ENCODE measurements around the gene CAMK2A.

Gene CAMK2A

GRCh38 chr5:150184990-150185912 lies 104.3 kb downstream of the CAMK2A start:
- no peak for DNase-seq (ENCODE audit: low read depth)

- DNase-seq (ENCODE audit: low read depth) = no peak
Measured at GRCh38 chr5:150184006-150184405, 105.6 kb downstream of the CAMK2A start.

- DNase-seq (ENCODE audit: low read depth) = no peak
Measured at GRCh38 chr5:150183436-150183835, 106.1 kb downstream of the CAMK2A start.

- no peak for DNase-seq (ENCODE audit: low read depth)
Measured at GRCh38 chr5:150182774-150183173, 106.8 kb downstream of the CAMK2A start.

GRCh38 chr5:150181766-150182545 lies 107.6 kb downstream of the CAMK2A start:
- DNase-seq (ENCODE audit: low read depth) = no peak

- DNase-seq (ENCODE audit: low read depth) = no peak
Measured at GRCh38 chr5:150181027-150181426, 108.5 kb downstream of the CAMK2A start.

GRCh38 chr5:150180241-150181026 lies 109.1 kb downstream of the CAMK2A start:
- DNase-seq (ENCODE audit: low read depth) = no peak

GRCh38 chr5:150179019-150179620 lies 110.5 kb downstream of the CAMK2A start:
- DNase-seq (ENCODE audit: low read depth) = no peak

GRCh38 chr5:150178262-150178661 lies 111.3 kb downstream of the CAMK2A start:
- no peak for DNase-seq (ENCODE audit: low read depth)

GRCh38 chr5:150177721-150178120 lies 111.9 kb downstream of the CAMK2A start:
- DNase-seq (ENCODE audit: low read depth) = no peak

GRCh38 chr5:150176745-150177477 lies 112.7 kb downstream of the CAMK2A start:
- DNase-seq (ENCODE audit: low read depth) = no peak

GRCh38 chr5:150175536-150175935 lies 114.0 kb downstream of the CAMK2A start:
- no peak for DNase-seq (ENCODE audit: low read depth)

- no peak for DNase-seq (ENCODE audit: low read depth)
Measured at GRCh38 chr5:150175076-150175475, 114.5 kb downstream of the CAMK2A start.

GRCh38 chr5:150174285-150174684 lies 115.3 kb downstream of the CAMK2A start:
- DNase-seq (ENCODE audit: low read depth) = no peak

- DNase-seq (ENCODE audit: low read depth) = no peak
Measured at GRCh38 chr5:150173161-150173560, 116.4 kb downstream of the CAMK2A start.

- no peak for DNase-seq (ENCODE audit: low read depth)
Measured at GRCh38 chr5:150172556-150172955, 117.0 kb downstream of the CAMK2A start.

- DNase-seq (ENCODE audit: low read depth) = no peak
Measured at GRCh38 chr5:150172145-150172544, 117.4 kb downstream of the CAMK2A start.
